Esophagus muscularis mucosa (tissue), 4 donors: Measurements from ENCODE around the gene GRIK4. TPM values are rescaled to one million over a fixed set of nuclear protein-coding genes. Genes with fewer than 3 reads are reported as not detected.
A peak's percentile ranks its signal among the peaks of the same experiment; 100 is the strongest.

Experiments
- DNase-seq: peaks from one replicate; pipeline ENCODE4 v3.0.0-alpha.2; 2017; ENCODE audit errors: extremely low spot score
- H3K27ac ChIP-seq, 4 donors: fragments of 200-600 bp; sonication (generic); replicated peaks in 1 of 4; 1 replicate in 3 of 4; 2 replicates in 1 of 4; pipeline ENCODE4 v1.5.1; 2016 to 2019; ENCODE audit warnings: mild to moderate bottlenecking in 1 of 4
- H3K27me3 ChIP-seq, 4 donors: fragments of 200-600 bp; sonication (generic); one replicate each; pipeline versions ENCODE4 v1.5.1 to v1.6.0; 2016 to 2019
- H3K36me3 ChIP-seq, 4 donors: fragments of 200-600 bp; sonication (generic); one replicate each; pipeline ENCODE4 v1.5.1; 2016 to 2019
- H3K4me1 ChIP-seq, 4 donors: fragments of 200-600 bp; sonication (generic); one replicate each; pipeline ENCODE4 v1.5.1; 2016 to 2019
- H3K4me3 ChIP-seq, 4 donors: fragments of 200-600 bp; sonication (generic); 1 replicate in 2 of 4; 2 replicates in 2 of 4; pipeline ENCODE4 v1.5.1; 2016 to 2019; ENCODE audit warnings: mild to moderate bottlenecking in 4 of 4, moderate library complexity in 1 of 4
- H3K9me3 ChIP-seq, 4 donors: fragments of 200-600 bp; sonication (generic); 1 replicate in 3 of 4; 2 replicates in 1 of 4; pipeline ENCODE4 v1.5.1; 2016 to 2019
- CTCF ChIP-seq, 3 experiments: fragments of 200-600 bp in 2 of 3; fragments of 450-650 bp in 1 of 3; sonication (generic) in 2 of 3; IDR thresholded peaks; one replicate each; pipeline ENCODE4 v1.5.1; 2017 to 2019; ENCODE audit warnings: antibody characterized with exemption in 3 of 3, mild to moderate bottlenecking in 2 of 3, moderate library complexity in 1 of 3
- EP300 ChIP-seq: sonication (generic); formaldehyde crosslinking; IDR thresholded peaks from one replicate; pipeline ENCODE4 v1.6.1; 2017; ENCODE audit warnings: antibody characterized with exemption
- POLR2A ChIP-seq: fragments of 450-650 bp; IDR thresholded peaks from one replicate; pipeline ENCODE4 v1.6.1; 2017; ENCODE audit warnings: antibody characterized with exemption, moderate library complexity, mild to moderate bottlenecking, low read depth
- POLR2AphosphoS5 ChIP-seq, 2 donors: sonication (generic); formaldehyde crosslinking; IDR thresholded peaks; one replicate each; pipeline ENCODE4 v1.6.1; 2017; ENCODE audit warnings: antibody characterized with exemption in 2 of 2
- WGBS: methylation state at CpG from one replicate; pipeline ENCODE4 v1.1.5; 2018; 5-methylcytosine and 5-hydroxymethylcytosine counted together
- intact Hi-C: fragments of 100-400 bp; cut with DNase I; formaldehyde crosslinking; loops from one replicate; pipeline ENCODE4 v1.15.1; 2023
- total RNA-seq, 4 donors: library from RNA; depleted of rRNA; stranded (reverse); fragments of >200 nt; gene quantifications; one replicate each; pipeline versions ENCODE4 v1.1.0 to v1.2.1, GENCODE V29; 2016

The GRIK4 gene
- total RNA-seq: under 1 TPM; 0.13 to 0.83 (median 0.43) TPM

GRCh38 chr11:120511116-120511819, at the start of gene GRIK4:
TSS of gene GRIK4 (plus strand) at chr11:120511748. CDS start at chr11:120660319, 148,571 bp downstream.
- TF ChIP-seq CTCF (IDR thresholded peaks at IDR 0.05) (peak; percentile 86 to 89 (median 89)), EP300 (no peak), POLR2AphosphoS5 (IDR thresholded peaks at IDR 0.05) (peak in 1 of 2 donors; percentile 22)
- WGBS: 3% methylated on average over 22 of the region's 95 CpGs
- H3K9me3 ChIP-seq: no peaks in the 10 kb centered on the region
- no peak within 1 kb of the TSS for H3K27ac ChIP-seq
- no peaks in the 10 kb centered on the region for H3K36me3 ChIP-seq
- peaks cover 0 to 72% (median 4%) of the 10 kb centered on the region in 4 donors for H3K27me3 ChIP-seq
- intact Hi-C loops: loop anchor here (2.0 to 5.0 kb wide), 4 partner anchors 174 to 684 kb away; no protein-coding TSS in a partner anchor
- peak within 1 kb of the TSS; percentile 52 to 73 (median 54) for H3K4me3 ChIP-seq
- H3K4me1 ChIP-seq: peaks cover 0 to 13% (median 10%) of the 10 kb centered on the region in 4 donors
- no peak for DNase-seq

DNA sequence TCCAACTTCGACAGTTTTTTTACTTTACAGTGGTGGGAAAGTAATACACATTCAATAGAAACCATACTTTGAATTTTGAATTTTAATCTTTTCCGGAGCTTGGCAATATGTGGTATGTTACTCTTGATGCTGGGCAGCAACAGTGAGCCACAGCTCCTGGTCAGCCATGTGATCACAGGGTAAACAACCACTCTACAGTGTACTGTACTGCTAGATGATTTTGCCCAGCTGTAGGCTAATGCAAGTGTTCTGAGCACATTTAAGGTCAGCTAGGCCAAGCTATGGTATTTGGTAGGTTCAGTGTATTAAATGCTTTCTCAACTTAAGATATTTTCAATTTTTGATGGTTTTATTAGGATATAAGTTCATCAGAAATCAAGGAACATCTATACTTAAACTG, 48.7 kb upstream of the GRIK4 start:
- TF ChIP-seq CTCF (IDR thresholded peaks at IDR 0.05): no peak
- intact Hi-C loops: no loop called here
- H3K36me3 ChIP-seq: peaks cover 48 to 100% (median 89%) of the 10 kb centered on the region in 4 donors
- H3K4me1 ChIP-seq: no peaks in the 10 kb centered on the region
- no peaks in the 10 kb centered on the region for H3K9me3 ChIP-seq
- no peak overlapping the region for H3K4me3 ChIP-seq
- H3K27ac ChIP-seq: no peak overlapping the region
- no peaks in the 10 kb centered on the region for H3K27me3 ChIP-seq
- WGBS: 92% methylated on average over 2 of the region's 2 CpGs
- no peak for DNase-seq

- TF ChIP-seq EP300 (no peak), CTCF (IDR thresholded peaks at IDR 0.05) (no peak), POLR2AphosphoS5 (IDR thresholded peaks at IDR 0.05) (no peak), POLR2A (no peak)
- no peaks in the 10 kb centered on the region for H3K4me1 ChIP-seq
- H3K4me3 ChIP-seq: no peak overlapping the region
- intact Hi-C loops: no loop called here
- H3K27ac ChIP-seq: no peak overlapping the region
- no peaks in the 10 kb centered on the region for H3K27me3 ChIP-seq
- H3K36me3 ChIP-seq: peaks cover 39 to 100% (median 88%) of the 10 kb centered on the region in 4 donors
- 93% methylated on average over 6 of the region's 6 CpGs for WGBS
- H3K9me3 ChIP-seq: no peaks in the 10 kb centered on the region
- no peak for DNase-seq
Observed at GRCh38 chr11:120465921-120466534, 45.5 kb upstream of the GRIK4 start.

- no peaks in the 10 kb centered on the region for H3K9me3 ChIP-seq
Observed at GRCh38 chr11:120467627-120468026, 43.9 kb upstream of the GRIK4 start.

More at GRCh38 chr11:120467627-120468026, 43.9 kb upstream of the GRIK4 start:
- 94% methylated on average over 6 of the region's 6 CpGs for WGBS
- Histone ChIP-seq H3K27me3 (no peaks in the 10 kb centered on the region), H3K4me3 (no peak overlapping the region), H3K36me3 (peaks cover 26 to 100% (median 79%) of the 10 kb centered on the region in 4 donors), H3K4me1 (no peaks in the 10 kb centered on the region), H3K27ac (no peak overlapping the region)
- intact Hi-C loops: no loop called here
- no peak for DNase-seq
- no peak for TF ChIP-seq POLR2AphosphoS5 (IDR thresholded peaks at IDR 0.05)
- TF ChIP-seq EP300: no peak
- TF ChIP-seq POLR2A: no peak
- TF ChIP-seq CTCF (IDR thresholded peaks at IDR 0.05): no peak
